ENCODE results near the gene HOXC4.
A peak's percentile ranks its signal among the peaks of the same experiment; 100 is the strongest.
"Not testable (repeated sequence)": the region's sequence is repeated elsewhere in the genome, so short reads cannot be mapped to it uniquely, and the experiment has no call there.

HOXC4 gene

GRCh38 chr12:54071942-54072341, 18.3 kb downstream of the HOXC4 start:
- no peaks in the 10 kb centered on the region for H3K9me3 ChIP-seq (ENCODE audit: control insufficient read depth in 5 of 5, low read length in 5 of 5)
- peaks cover 0 to 4% (median 0%) of the 10 kb centered on the region in 5 donors for H3K27me3 ChIP-seq (ENCODE audit: control insufficient read depth in 5 of 5, insufficient read depth in 4 of 5, low read length in 5 of 5)
- H3K4me1 ChIP-seq (ENCODE audit: control insufficient read depth in 5 of 5, insufficient read depth in 5 of 5, low read length in 5 of 5): no peaks in the 10 kb centered on the region
- no peak overlapping the region for H3K4me3 ChIP-seq (ENCODE audit: low read depth in 1 of 5, low read length in 5 of 5)
- H3K36me3 ChIP-seq (ENCODE audit: control insufficient read depth in 5 of 5, insufficient read depth in 5 of 5, low read length in 5 of 5): no peaks in the 10 kb centered on the region
- H3K9ac ChIP-seq (ENCODE audit: low read length in 5 of 5): no peak overlapping the region
- no peak overlapping the region for H3K27ac ChIP-seq (ENCODE audit: low read depth, low read length)

GRCh38 chr12:54074308-54074707, 20.7 kb downstream of the HOXC4 start:
- H3K27ac ChIP-seq (ENCODE audit: low read depth, low read length): no peak overlapping the region
- H3K36me3 ChIP-seq (ENCODE audit: control insufficient read depth in 5 of 5, insufficient read depth in 5 of 5, low read length in 5 of 5): no peaks in the 10 kb centered on the region
- no peaks in the 10 kb centered on the region for H3K9me3 ChIP-seq (ENCODE audit: control insufficient read depth in 5 of 5, low read length in 5 of 5)
- no peaks in the 10 kb centered on the region for H3K4me1 ChIP-seq (ENCODE audit: control insufficient read depth in 5 of 5, insufficient read depth in 5 of 5, low read length in 5 of 5)
- H3K27me3 ChIP-seq (ENCODE audit: control insufficient read depth in 5 of 5, insufficient read depth in 4 of 5, low read length in 5 of 5): peaks cover 0 to 4% (median 0%) of the 10 kb centered on the region in 5 donors
- H3K4me3 ChIP-seq (ENCODE audit: low read depth in 1 of 5, low read length in 5 of 5): no peak overlapping the region
- H3K9ac ChIP-seq (ENCODE audit: low read length in 5 of 5): no peak overlapping the region

DNA sequence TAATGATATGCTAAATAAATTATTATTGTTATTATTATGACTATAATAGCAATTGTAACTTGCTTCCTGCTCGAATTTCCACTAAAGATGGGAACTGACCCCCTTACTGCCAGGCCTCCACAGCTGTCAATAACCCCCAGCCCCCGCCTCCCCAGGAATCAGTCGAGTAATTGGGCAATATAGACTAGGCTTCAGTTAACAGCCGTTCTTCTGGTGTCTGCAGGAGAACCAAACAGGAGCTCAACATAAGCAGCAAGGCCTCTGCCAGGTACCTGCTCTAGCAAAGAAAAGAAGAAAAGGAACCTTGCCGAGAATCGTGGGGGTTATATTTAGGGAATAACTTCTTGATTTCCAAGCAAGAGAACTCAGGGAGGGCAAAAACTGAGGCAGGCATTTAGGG, 21.8 kb downstream of the HOXC4 start:
- Histone ChIP-seq H3K9ac (ENCODE audit: low read length in 5 of 5) (no peak overlapping the region), H3K36me3 (ENCODE audit: control insufficient read depth in 5 of 5, insufficient read depth in 5 of 5, low read length in 5 of 5) (no peaks in the 10 kb centered on the region), H3K27ac (ENCODE audit: low read depth, low read length) (no peak overlapping the region), H3K27me3 (ENCODE audit: control insufficient read depth in 5 of 5, insufficient read depth in 4 of 5, low read length in 5 of 5) (peaks cover 0 to 4% (median 0%) of the 10 kb centered on the region in 5 donors), H3K9me3 (ENCODE audit: control insufficient read depth in 5 of 5, low read length in 5 of 5) (no peaks in the 10 kb centered on the region), H3K4me1 (ENCODE audit: control insufficient read depth in 5 of 5, insufficient read depth in 5 of 5, low read length in 5 of 5) (no peaks in the 10 kb centered on the region), H3K4me3 (ENCODE audit: low read depth in 1 of 5, low read length in 5 of 5) (no peak overlapping the region)

- Histone ChIP-seq H3K4me3 (ENCODE audit: low read depth in 1 of 5, low read length in 5 of 5) (no peak overlapping the region), H3K9me3 (ENCODE audit: control insufficient read depth in 5 of 5, low read length in 5 of 5) (no peaks in the 10 kb centered on the region), H3K27ac (ENCODE audit: low read depth, low read length) (no peak overlapping the region), H3K4me1 (ENCODE audit: control insufficient read depth in 5 of 5, insufficient read depth in 5 of 5, low read length in 5 of 5) (no peaks in the 10 kb centered on the region), H3K36me3 (ENCODE audit: control insufficient read depth in 5 of 5, insufficient read depth in 5 of 5, low read length in 5 of 5) (no peaks in the 10 kb centered on the region), H3K9ac (ENCODE audit: low read length in 5 of 5) (no peak overlapping the region), H3K27me3 (ENCODE audit: control insufficient read depth in 5 of 5, insufficient read depth in 4 of 5, low read length in 5 of 5) (peaks cover 0 to 4% (median 0%) of the 10 kb centered on the region in 5 donors)
These were observed 22.3 kb downstream of the HOXC4 start for GRCh38 chr12:54075974-54076373.

GRCh38 chr12:54077843-54078242, 24.2 kb downstream of the HOXC4 start:
- H3K9me3 ChIP-seq (ENCODE audit: control insufficient read depth in 5 of 5, low read length in 5 of 5); H3K36me3 ChIP-seq (ENCODE audit: control insufficient read depth in 5 of 5, insufficient read depth in 5 of 5, low read length in 5 of 5); H3K27me3 ChIP-seq (ENCODE audit: control insufficient read depth in 5 of 5, insufficient read depth in 4 of 5, low read length in 5 of 5); H3K4me1 ChIP-seq (ENCODE audit: control insufficient read depth in 5 of 5, insufficient read depth in 5 of 5, low read length in 5 of 5); H3K27ac ChIP-seq (ENCODE audit: low read depth, low read length); H3K9ac ChIP-seq (ENCODE audit: low read length in 5 of 5): not testable (repeated sequence)
- peak overlapping the region in 2 of 5 donors; percentile 44 for H3K4me3 ChIP-seq (ENCODE audit: low read depth in 1 of 5, low read length in 5 of 5)

- not testable (repeated sequence) for H3K27me3 ChIP-seq (ENCODE audit: control insufficient read depth in 5 of 5, insufficient read depth in 4 of 5, low read length in 5 of 5); H3K4me1 ChIP-seq (ENCODE audit: control insufficient read depth in 5 of 5, insufficient read depth in 5 of 5, low read length in 5 of 5); H3K9me3 ChIP-seq (ENCODE audit: control insufficient read depth in 5 of 5, low read length in 5 of 5); H3K36me3 ChIP-seq (ENCODE audit: control insufficient read depth in 5 of 5, insufficient read depth in 5 of 5, low read length in 5 of 5); H3K4me3 ChIP-seq (ENCODE audit: low read depth in 1 of 5, low read length in 5 of 5)
- Histone ChIP-seq H3K9ac (ENCODE audit: low read length in 5 of 5) (peak overlapping the region in 1 of 5 donors; percentile 47), H3K27ac (ENCODE audit: low read depth, low read length) (peak overlapping the region; percentile 57)
These were observed 25.5 kb downstream of the HOXC4 start for GRCh38 chr12:54079115-54079514.

DNA sequence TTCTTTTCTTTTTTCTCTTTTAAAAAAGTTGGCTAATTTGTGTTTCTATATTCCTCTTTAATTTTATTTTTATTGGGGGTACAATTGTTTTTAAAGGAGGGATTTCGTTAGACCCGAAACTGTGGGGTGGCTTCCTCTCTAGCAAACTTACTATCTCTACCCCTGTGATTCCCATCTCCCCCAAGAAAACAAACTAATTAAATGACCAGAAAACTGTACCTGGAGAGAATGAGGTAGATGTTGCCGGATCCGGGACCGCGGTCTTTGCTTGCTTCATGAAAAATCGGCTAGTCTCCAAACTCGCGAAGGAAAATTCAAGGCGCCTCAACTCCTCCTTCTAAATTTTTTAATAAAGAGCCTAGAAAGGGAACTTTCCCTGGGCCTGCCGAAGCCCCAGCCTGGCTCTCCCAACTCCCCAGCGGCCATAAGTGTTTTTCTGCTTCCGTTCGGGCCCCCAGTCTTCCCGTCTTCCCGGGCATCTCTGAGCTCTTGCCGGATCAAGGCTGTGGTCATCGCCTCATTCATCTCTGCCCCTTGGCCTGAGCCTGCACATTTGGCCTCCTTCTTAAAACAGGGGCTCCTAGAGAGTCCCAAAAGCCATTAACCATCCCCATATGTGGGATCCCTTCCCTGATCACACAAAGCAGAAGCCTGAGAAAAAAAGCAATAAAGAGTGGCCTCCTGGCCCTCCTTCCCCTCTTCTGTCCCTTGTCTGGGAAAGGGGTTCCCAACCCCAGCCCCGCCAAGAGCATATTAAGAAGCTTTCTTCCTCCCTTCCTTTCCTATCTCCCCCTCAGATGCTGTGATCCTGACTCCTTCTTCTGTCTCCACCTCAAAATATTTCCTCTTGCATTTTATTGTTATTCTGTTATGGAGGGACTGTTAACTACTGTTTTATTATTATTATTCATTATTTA, 26.6 kb downstream of the HOXC4 start:
- not testable (repeated sequence) for H3K36me3 ChIP-seq (ENCODE audit: control insufficient read depth in 5 of 5, insufficient read depth in 5 of 5, low read length in 5 of 5); H3K4me1 ChIP-seq (ENCODE audit: control insufficient read depth in 5 of 5, insufficient read depth in 5 of 5, low read length in 5 of 5); H3K9me3 ChIP-seq (ENCODE audit: control insufficient read depth in 5 of 5, low read length in 5 of 5); H3K27me3 ChIP-seq (ENCODE audit: control insufficient read depth in 5 of 5, insufficient read depth in 4 of 5, low read length in 5 of 5)
- Histone ChIP-seq H3K4me3 (ENCODE audit: low read depth in 1 of 5, low read length in 5 of 5) (peak overlapping the region in 1 of 5 donors; percentile 35), H3K27ac (ENCODE audit: low read depth, low read length) (peak overlapping the region; percentile 57), H3K9ac (ENCODE audit: low read length in 5 of 5) (peak overlapping the region in 1 of 5 donors; percentile 10)

DNA sequence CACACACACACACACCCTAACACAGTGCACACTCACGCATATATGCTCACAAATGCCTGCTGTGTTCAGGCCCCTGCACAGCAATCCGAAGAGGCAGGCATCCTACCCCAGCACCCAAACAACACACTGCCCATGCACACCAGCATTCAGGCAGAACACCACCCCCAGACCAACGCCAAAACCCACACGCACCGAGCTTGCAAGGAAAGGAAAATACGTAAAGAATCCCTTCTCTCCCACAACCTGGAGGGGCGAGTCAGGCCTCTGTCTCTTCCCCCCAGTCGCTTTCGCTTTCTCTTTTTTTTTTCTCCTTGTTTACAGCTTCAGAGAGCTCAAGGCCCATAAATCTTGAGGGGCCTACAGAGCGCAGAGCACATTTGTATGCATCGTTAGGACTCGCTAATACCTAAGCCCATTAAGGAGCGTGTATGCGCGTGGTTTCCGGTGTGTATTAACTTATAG, 27.4 kb downstream of the HOXC4 start:
- Histone ChIP-seq H3K27ac (ENCODE audit: low read depth, low read length) (peak overlapping the region; percentile 50), H3K4me3 (ENCODE audit: low read depth in 1 of 5, low read length in 5 of 5) (peak overlapping the region; percentile 22 to 53 (median 45))
- not testable (repeated sequence) for H3K9ac ChIP-seq (ENCODE audit: low read length in 5 of 5); H3K27me3 ChIP-seq (ENCODE audit: control insufficient read depth in 5 of 5, insufficient read depth in 4 of 5, low read length in 5 of 5); H3K9me3 ChIP-seq (ENCODE audit: control insufficient read depth in 5 of 5, low read length in 5 of 5); H3K36me3 ChIP-seq (ENCODE audit: control insufficient read depth in 5 of 5, insufficient read depth in 5 of 5, low read length in 5 of 5); H3K4me1 ChIP-seq (ENCODE audit: control insufficient read depth in 5 of 5, insufficient read depth in 5 of 5, low read length in 5 of 5)

GRCh38 chr12:54081581-54082396, 28.2 kb downstream of the HOXC4 start:
- H3K4me1 ChIP-seq (ENCODE audit: control insufficient read depth in 5 of 5, insufficient read depth in 5 of 5, low read length in 5 of 5); H3K9me3 ChIP-seq (ENCODE audit: control insufficient read depth in 5 of 5, low read length in 5 of 5); H3K27me3 ChIP-seq (ENCODE audit: control insufficient read depth in 5 of 5, insufficient read depth in 4 of 5, low read length in 5 of 5); H3K36me3 ChIP-seq (ENCODE audit: control insufficient read depth in 5 of 5, insufficient read depth in 5 of 5, low read length in 5 of 5); H3K9ac ChIP-seq (ENCODE audit: low read length in 5 of 5): not testable (repeated sequence)
- Histone ChIP-seq H3K4me3 (ENCODE audit: low read depth in 1 of 5, low read length in 5 of 5) (peak overlapping the region; percentile 15 to 64 (median 21)), H3K27ac (ENCODE audit: low read depth, low read length) (peak overlapping the region; percentile 50)

DNA sequence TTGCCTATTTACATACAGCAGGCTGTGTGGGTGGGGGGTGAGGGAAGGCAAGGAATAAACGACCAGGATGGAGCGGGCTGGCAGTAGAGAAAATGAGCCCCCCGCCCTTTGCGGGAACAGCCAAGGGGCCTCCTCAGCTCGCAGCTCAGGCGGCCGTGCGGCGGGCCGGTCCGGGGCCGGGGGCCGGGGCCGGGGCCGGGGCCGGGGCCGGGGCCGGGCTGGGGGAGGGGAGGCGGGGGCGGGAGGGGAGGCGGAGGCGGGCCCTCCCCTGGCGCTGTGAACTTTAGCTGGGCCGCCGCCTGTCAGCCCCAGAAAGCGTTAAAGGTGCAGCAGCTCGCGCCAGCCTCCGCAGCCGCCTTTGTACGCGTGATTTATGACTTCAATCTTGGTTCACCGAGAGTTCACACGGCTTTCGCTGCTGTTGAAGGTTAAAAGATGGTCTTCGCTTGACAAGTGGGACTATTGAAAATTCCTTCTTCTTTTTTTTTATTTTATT, 28.8 kb downstream of the HOXC4 start:
- Histone ChIP-seq H3K9me3 (ENCODE audit: control insufficient read depth in 5 of 5, low read length in 5 of 5) (no peaks in the 10 kb centered on the region), H3K9ac (ENCODE audit: low read length in 5 of 5) (no peak overlapping the region), H3K27ac (ENCODE audit: low read depth, low read length) (no peak overlapping the region), H3K27me3 (ENCODE audit: control insufficient read depth in 5 of 5, insufficient read depth in 4 of 5, low read length in 5 of 5) (no peaks in the 10 kb centered on the region), H3K36me3 (ENCODE audit: control insufficient read depth in 5 of 5, insufficient read depth in 5 of 5, low read length in 5 of 5) (no peaks in the 10 kb centered on the region), H3K4me3 (ENCODE audit: low read depth in 1 of 5, low read length in 5 of 5) (peak overlapping the region in 3 of 5 donors; percentile 21 to 64 (median 46)), H3K4me1 (ENCODE audit: control insufficient read depth in 5 of 5, insufficient read depth in 5 of 5, low read length in 5 of 5) (peaks cover 0 to 4% (median 3%) of the 10 kb centered on the region in 5 donors)
